HepG2 (cell line): ENCODE measurements around the gene LINGO1.

Source experiments
- EP300 ChIP-seq, 3 experiments: sonication (generic) in 1 of 3; formaldehyde crosslinking in 1 of 3; IDR thresholded peaks; 2 replicates each; pipeline versions ENCODE4 v1.5.1 to v1.6.1; 2011 to 2020; ENCODE audit warnings: low read depth in 2 of 3, low read length in 2 of 3, borderline replicate concordance in 1 of 3, improper control_type of control experiment in 1 of 3, mild to moderate bottlenecking in 1 of 3, missing genetic modification reagents in 1 of 3, moderate library complexity in 1 of 3
- HMGXB3 ChIP-seq: sonication (generic); formaldehyde crosslinking; IDR thresholded peaks from 2 replicates; pipeline ENCODE4 v1.4.0; 2020; ENCODE audit warnings: missing genetic modification reagents, borderline replicate concordance
- POLR2A ChIP-seq, 2 experiments: IDR thresholded peaks; 2 replicates each; pipeline ENCODE4 v1.6.1; 2011; ENCODE audit warnings: low read depth in 2 of 2, low read length in 2 of 2, mild to moderate bottlenecking in 1 of 2, moderate library complexity in 1 of 2; ENCODE audit not compliant: insufficient read depth in 1 of 2
- TAF1 ChIP-seq: sonication (generic); formaldehyde crosslinking; IDR thresholded peaks from 2 replicates; pipeline ENCODE4 v1.4.0; 2020; ENCODE audit warnings: missing genetic modification reagents
- ZNF264 ChIP-seq: sonication (generic); formaldehyde crosslinking; IDR thresholded peaks from 2 replicates; pipeline ENCODE4 v1.4.0; 2020; ENCODE audit warnings: missing genetic modification reagents
- ZNF773 ChIP-seq: sonication (generic); formaldehyde crosslinking; IDR thresholded peaks from 2 replicates; pipeline ENCODE4 v1.4.0; 2020; ENCODE audit warnings: missing genetic modification reagents, borderline replicate concordance
- ZNF776 ChIP-seq: sonication (generic); formaldehyde crosslinking; IDR thresholded peaks from 2 replicates; pipeline ENCODE4 v1.4.0; 2020; ENCODE audit warnings: mild to moderate bottlenecking, missing genetic modification reagents

DNA sequence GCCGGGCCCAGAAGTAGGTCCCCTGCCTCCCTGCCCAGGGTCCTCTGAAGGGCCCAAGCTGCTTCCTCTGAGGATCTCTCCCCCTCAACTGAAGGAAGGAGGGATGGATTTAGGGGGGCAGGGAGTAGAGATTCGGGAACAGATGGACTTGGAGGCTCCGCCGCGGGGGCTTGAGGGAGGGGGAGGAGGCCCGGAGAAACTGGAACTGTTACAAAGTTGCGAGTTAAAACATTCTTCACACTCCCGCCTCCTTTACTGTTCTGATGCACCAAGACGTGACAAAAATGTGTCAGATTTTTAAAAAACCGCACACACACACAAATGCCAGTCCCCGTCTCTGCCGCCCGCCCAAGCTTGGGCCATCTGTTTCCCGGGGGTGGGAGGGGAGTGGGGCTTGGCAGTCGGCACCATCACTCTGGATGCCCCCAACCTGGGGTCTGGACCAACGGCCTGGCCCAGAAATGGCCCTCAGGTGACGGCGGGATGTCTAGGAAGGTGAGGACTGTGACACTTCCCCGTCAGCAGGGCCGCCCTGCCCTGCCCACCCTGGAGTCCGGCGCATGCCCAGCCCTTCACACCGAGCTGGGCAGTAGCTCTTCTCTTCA lies 25.0 kb upstream of the LINGO1 start:
- no peak for TF ChIP-seq TAF1 (CRISPR knock-in tag)
- no peak for TF ChIP-seq ZNF773
- TF ChIP-seq EP300 (IDR thresholded peaks at IDR 0.05; ENCODE audit: low read depth in 2 of 2, low read length in 2 of 2), result no peak
- no peak for TF ChIP-seq EP300 (CRISPR knock-in tag; IDR thresholded peaks at IDR 0.05; ENCODE audit: borderline replicate concordance)
- no peak for TF ChIP-seq ZNF776
- no peak for TF ChIP-seq ZNF264 (CRISPR knock-in tag)
- no peak for TF ChIP-seq POLR2A (IDR thresholded peaks at IDR 0.05; ENCODE audit: insufficient read depth in 1 of 2, low read depth in 2 of 2, low read length in 2 of 2)
- TF ChIP-seq HMGXB3, result no peak
